Measurements from ENCODE around the gene SLC25A6.
"Not testable (repeated sequence)": the region's sequence is repeated elsewhere in the genome, so short reads cannot be mapped to it uniquely, and the experiment has no call there.

Gene SLC25A6

GRCh38 chrX:1412551-1413161 lies 20.7 kb upstream of the SLC25A6 start:
- no peak for DNase-seq (ENCODE audit: low read depth in 2 of 2)

GRCh38 chrX:1411326-1411725 lies 19.4 kb upstream of the SLC25A6 start:
- no peak for DNase-seq (ENCODE audit: low read depth in 2 of 2)

- DNase-seq (ENCODE audit: low read depth in 2 of 2): no peak
Observed at GRCh38 chrX:1407035-1407434, 15.1 kb upstream of the SLC25A6 start.

- DNase-seq (ENCODE audit: low read depth in 2 of 2): not testable (repeated sequence)
Observed at GRCh38 chrX:1405769-1406168, 13.9 kb upstream of the SLC25A6 start.

- not testable (repeated sequence) for DNase-seq (ENCODE audit: low read depth in 2 of 2)
Observed at GRCh38 chrX:1403867-1404266, 12.0 kb upstream of the SLC25A6 start.

GRCh38 chrX:1403228-1403627 lies 11.3 kb upstream of the SLC25A6 start:
- no peak for DNase-seq (ENCODE audit: low read depth in 2 of 2)

- no peak for DNase-seq (ENCODE audit: low read depth in 2 of 2)
Observed at GRCh38 chrX:1401611-1402430, 9.9 kb upstream of the SLC25A6 start.

GRCh38 chrX:1400742-1401471 lies 9.0 kb upstream of the SLC25A6 start:
- no peak for DNase-seq (ENCODE audit: low read depth in 2 of 2)

- no peak for DNase-seq (ENCODE audit: low read depth in 2 of 2)
Observed at GRCh38 chrX:1400049-1400448, 8.1 kb upstream of the SLC25A6 start.

GRCh38 chrX:1398431-1399340 lies 6.8 kb upstream of the SLC25A6 start:
- no peak for DNase-seq (ENCODE audit: low read depth in 2 of 2)

GRCh38 chrX:1397441-1398270 lies 5.7 kb upstream of the SLC25A6 start:
- no peak for DNase-seq (ENCODE audit: low read depth in 2 of 2)

- DNase-seq (ENCODE audit: low read depth in 2 of 2): no peak
Observed at GRCh38 chrX:1397001-1397400, 5.1 kb upstream of the SLC25A6 start.

GRCh38 chrX:1395646-1396216 lies 3.8 kb upstream of the SLC25A6 start:
- no peak for DNase-seq (ENCODE audit: low read depth in 2 of 2)

- no peak for DNase-seq (ENCODE audit: low read depth in 2 of 2)
Observed at GRCh38 chrX:1394731-1395501, 3.0 kb upstream of the SLC25A6 start.

- no peak for DNase-seq (ENCODE audit: low read depth in 2 of 2)
Observed at GRCh38 chrX:1393871-1394615, 2.1 kb upstream of the SLC25A6 start.

- peak; percentile 43 for DNase-seq (ENCODE audit: low read depth in 2 of 2)
Observed at GRCh38 chrX:1392376-1393068, 609 bp upstream of the SLC25A6 start.

- DNase-seq (ENCODE audit: low read depth in 2 of 2): no peak
Observed at GRCh38 chrX:1391370-1391706, 575 bp downstream of the SLC25A6 start.

- DNase-seq (ENCODE audit: low read depth in 2 of 2): no peak
Observed at GRCh38 chrX:1390621-1391369, 1.1 kb downstream of the SLC25A6 start.

Measured in activated CD4-positive, alpha-beta T cell treated with anti-CD3 and anti-CD28 coated beads for 24 hours (primary cell).